ENCODE results near the gene BLVRA.
"Not testable (repeated sequence)": the region's sequence is repeated elsewhere in the genome, so short reads cannot be mapped to it uniquely, and the experiment has no call there.

The BLVRA gene

DNA sequence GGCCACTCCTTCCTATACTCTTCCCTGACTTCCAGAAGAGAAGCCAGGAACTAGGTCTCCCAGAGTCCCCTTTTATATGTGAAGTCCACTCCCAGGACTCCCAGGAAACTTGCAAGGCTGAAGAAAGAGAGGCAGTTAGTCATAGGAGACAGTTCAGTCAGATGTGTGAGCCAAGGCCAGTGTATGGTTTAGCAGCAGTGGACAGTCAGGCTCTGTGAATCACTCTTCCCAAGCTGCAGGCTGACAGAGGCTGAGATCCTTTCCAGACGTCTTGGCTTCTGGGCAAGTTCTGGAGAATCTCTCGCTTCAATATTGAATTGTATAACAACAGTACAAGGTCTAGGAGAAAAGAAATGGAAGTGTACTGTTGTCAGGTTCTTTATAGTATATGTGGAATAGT, 26.9 kb downstream of the BLVRA start:
- H3K27ac ChIP-seq (ENCODE audit: low read depth, low read length) = no peak overlapping the region
- no peak overlapping the region for H3K9ac ChIP-seq (ENCODE audit: low read depth, low read length)

DNA sequence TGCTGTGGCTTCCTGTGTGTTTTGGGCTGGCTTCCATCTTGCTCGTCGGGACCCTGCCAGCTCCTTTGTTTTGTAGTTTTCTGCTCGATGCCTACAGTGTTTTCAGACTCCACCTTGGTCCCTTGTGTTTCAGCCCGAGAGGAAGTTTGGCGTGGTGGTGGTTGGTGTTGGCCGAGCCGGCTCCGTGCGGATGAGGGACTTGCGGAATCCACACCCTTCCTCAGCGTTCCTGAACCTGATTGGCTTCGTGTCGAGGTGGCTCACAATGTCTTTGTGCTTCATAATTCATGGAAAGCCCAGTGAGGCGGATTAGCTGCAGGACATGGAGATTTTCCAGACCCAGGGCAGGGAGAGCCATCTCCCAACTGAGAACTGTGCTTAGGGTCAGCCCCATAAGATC, 29.3 kb downstream of the BLVRA start:
- Histone ChIP-seq H3K4me1 (ENCODE audit: insufficient read depth, low read length) (no peaks in the 10 kb centered on the region), H3K9me3 (ENCODE audit: insufficient read depth, low read depth, low read length) (no peaks in the 10 kb centered on the region), H3K36me3 (ENCODE audit: insufficient read depth, low read length) (no peaks in the 10 kb centered on the region; the same call in 1 of the 2 replicates), H3K9ac (ENCODE audit: low read depth, low read length) (no peak overlapping the region), H3K4me3 (ENCODE audit: low read length) (no peak overlapping the region), H3K27me3 (ENCODE audit: insufficient read depth, low read length) (no peaks in the 10 kb centered on the region), H3K27ac (ENCODE audit: low read depth, low read length) (no peak overlapping the region)
- 90% methylated on average over 14 of the region's 14 CpGs for WGBS

More for the DNA sequence above, 26.9 kb downstream of the BLVRA start:
- Histone ChIP-seq H3K4me1 (ENCODE audit: insufficient read depth, low read length) (no peaks in the 10 kb centered on the region), H3K4me3 (ENCODE audit: low read length) (no peak overlapping the region), H3K36me3 (ENCODE audit: insufficient read depth, low read length) (no peaks in the 10 kb centered on the region), H3K27me3 (ENCODE audit: insufficient read depth, low read length) (no peaks in the 10 kb centered on the region), H3K9me3 (ENCODE audit: insufficient read depth, low read depth, low read length) (no peaks in the 10 kb centered on the region)
- 90% methylated on average over 2 of the region's 2 CpGs for WGBS

DNA sequence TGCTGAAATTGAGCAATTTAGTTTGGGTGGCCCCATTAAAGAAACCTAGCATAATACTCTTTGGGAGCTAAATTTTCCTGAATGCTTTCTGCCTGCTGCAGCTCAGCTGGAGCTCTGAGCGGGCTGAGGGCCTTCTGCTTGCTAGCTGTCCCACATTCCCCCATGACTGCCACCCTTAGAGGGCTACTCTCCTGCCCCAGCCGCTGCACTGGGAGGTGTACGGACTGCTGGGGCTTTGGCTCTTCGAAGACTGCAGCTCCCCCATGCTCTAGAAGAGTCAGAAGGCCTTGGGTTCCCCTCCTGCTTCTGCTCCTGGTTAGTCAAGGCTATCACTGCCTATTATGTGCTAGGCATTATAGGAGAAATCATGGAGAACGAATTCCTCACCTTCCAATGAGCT, 31.5 kb downstream of the BLVRA start:
- Histone ChIP-seq H3K36me3 (ENCODE audit: insufficient read depth, low read length) (no peaks in the 10 kb centered on the region; the same call in 1 of the 2 replicates), H3K4me1 (ENCODE audit: insufficient read depth, low read length) (no peaks in the 10 kb centered on the region), H3K4me3 (ENCODE audit: low read length) (no peak overlapping the region), H3K9me3 (ENCODE audit: insufficient read depth, low read depth, low read length) (no peaks in the 10 kb centered on the region), H3K27ac (ENCODE audit: low read depth, low read length) (no peak overlapping the region), H3K9ac (ENCODE audit: low read depth, low read length) (no peak overlapping the region), H3K27me3 (ENCODE audit: insufficient read depth, low read length) (no peaks in the 10 kb centered on the region)
- 90% methylated on average over 5 of the region's 5 CpGs for WGBS

DNA sequence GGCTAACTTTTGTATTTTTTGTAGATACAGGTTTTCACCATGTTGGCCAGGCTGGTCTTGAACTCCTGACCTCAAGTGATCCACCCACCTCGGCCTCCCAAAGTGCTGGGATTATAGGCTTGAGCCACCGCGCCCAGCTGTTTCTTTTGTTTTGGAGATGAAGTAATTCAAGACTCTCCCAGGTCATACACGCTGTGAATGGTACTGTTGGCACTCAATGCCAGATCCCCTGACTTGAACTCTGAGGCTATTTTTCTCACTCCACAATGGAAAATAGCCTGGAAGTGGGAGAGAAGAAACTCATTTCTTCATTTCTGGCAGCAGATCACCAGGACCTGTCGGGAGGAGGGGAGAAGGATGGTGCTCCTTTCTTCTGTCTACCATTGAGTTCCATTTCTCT, 32.4 kb downstream of the BLVRA start:
- 87% methylated on average over 5 of the region's 5 CpGs for WGBS
- H3K27ac ChIP-seq (ENCODE audit: low read depth, low read length) = no peak overlapping the region

DNA sequence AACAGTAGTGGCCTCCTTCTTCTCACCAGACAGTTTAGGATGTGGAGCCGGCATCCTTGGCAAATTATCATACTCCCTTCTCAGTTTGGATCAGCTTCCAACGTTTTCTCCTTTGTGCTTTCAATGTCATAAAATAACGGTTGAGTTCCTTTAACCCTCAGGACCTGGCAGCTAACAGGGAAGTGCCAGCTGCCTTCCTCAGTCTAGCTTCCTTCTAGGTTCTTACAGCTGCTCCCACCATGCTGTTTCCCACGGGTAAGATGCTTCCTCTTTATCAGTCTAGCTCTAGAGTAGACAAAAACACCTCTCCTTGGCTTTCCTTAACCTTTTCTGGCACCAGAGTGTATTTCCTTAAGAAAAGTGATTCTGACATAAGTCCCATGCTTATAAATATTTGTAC, 33.2 kb downstream of the BLVRA start:
- H3K36me3 ChIP-seq (ENCODE audit: insufficient read depth, low read length) = no peaks in the 10 kb centered on the region; the same call in 1 of the 2 replicates
- H3K27me3 ChIP-seq (ENCODE audit: insufficient read depth, low read length) = no peaks in the 10 kb centered on the region
- no peak overlapping the region for H3K27ac ChIP-seq (ENCODE audit: low read depth, low read length)
- H3K4me1 ChIP-seq (ENCODE audit: insufficient read depth, low read length) = no peaks in the 10 kb centered on the region
- no peak overlapping the region for H3K9ac ChIP-seq (ENCODE audit: low read depth, low read length)
- H3K4me3 ChIP-seq (ENCODE audit: low read length) = no peak overlapping the region
- no peaks in the 10 kb centered on the region for H3K9me3 ChIP-seq (ENCODE audit: insufficient read depth, low read depth, low read length)
- 90% methylated on average over 4 of the region's 4 CpGs for WGBS

More for the DNA sequence above, 32.4 kb downstream of the BLVRA start:
- H3K4me1 ChIP-seq (ENCODE audit: insufficient read depth, low read length) = no peaks in the 10 kb centered on the region
- H3K36me3 ChIP-seq (ENCODE audit: insufficient read depth, low read length) = no peaks in the 10 kb centered on the region; the same call in 1 of the 2 replicates
- no peaks in the 10 kb centered on the region for H3K27me3 ChIP-seq (ENCODE audit: insufficient read depth, low read length)
- no peak overlapping the region for H3K9ac ChIP-seq (ENCODE audit: low read depth, low read length)
- H3K4me3 ChIP-seq (ENCODE audit: low read length) = no peak overlapping the region
- no peaks in the 10 kb centered on the region for H3K9me3 ChIP-seq (ENCODE audit: insufficient read depth, low read depth, low read length)

DNA sequence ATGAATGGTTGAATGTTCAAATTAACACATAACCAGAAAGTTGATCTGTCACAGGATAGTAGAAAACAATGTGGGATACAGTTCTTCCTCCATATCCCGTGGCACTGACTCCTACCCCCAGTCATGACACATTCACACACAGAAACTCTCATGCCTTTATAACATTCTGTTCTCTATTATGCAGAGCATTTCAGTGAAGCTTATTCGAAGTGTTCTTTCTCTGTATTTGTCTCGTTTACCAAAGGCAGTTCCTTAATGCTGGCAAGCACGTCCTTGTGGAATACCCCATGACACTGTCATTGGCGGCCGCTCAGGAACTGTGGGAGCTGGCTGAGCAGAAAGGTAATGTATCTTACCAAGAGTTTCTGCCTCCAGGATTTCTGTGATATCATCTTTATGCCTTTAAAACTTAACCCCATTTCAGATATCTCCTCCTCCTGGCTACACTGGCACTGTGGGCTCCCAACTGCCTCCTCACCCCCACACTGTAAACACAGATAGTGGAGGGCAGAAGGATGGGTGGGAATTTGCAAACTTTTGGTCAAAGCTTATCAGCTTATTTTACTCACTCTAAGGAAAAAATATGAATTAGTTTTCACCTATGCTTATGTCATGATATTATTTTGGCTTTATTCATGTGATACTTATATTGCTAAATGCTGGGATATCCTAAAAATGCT, 34.1 kb downstream of the BLVRA start:
- Histone ChIP-seq H3K4me3 (ENCODE audit: low read length) (no peak overlapping the region), H3K9ac (ENCODE audit: low read depth, low read length) (no peak overlapping the region), H3K27ac (ENCODE audit: low read depth, low read length) (no peak overlapping the region), H3K36me3 (ENCODE audit: insufficient read depth, low read length) (no peaks in the 10 kb centered on the region; the same call in 1 of the 2 replicates), H3K9me3 (ENCODE audit: insufficient read depth, low read depth, low read length) (no peaks in the 10 kb centered on the region), H3K4me1 (ENCODE audit: insufficient read depth, low read length) (no peaks in the 10 kb centered on the region), H3K27me3 (ENCODE audit: insufficient read depth, low read length) (no peaks in the 10 kb centered on the region)
- WGBS = 91% methylated on average over 6 of the region's 6 CpGs

DNA sequence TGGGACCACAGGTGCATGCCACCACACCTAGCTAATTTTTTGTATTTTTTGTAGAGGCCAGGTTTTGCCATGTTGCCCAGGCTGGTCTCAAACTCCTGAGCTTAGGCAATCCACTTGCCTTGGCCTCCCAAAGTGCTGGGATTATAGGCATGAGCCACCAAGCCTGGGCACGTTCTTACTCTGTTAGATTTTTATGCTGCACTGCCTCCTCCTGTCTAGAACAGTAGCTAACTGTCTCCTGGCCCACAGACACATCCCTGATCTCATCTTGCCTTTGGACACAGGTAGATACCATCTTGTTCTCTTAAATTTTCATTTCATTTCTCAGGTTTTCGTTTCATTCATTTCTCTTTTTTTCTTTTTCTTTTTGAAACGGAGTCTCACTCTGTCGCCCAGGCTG, 41.1 kb downstream of the BLVRA start:
- Histone ChIP-seq H3K27ac (ENCODE audit: low read depth, low read length) (no peak overlapping the region), H3K36me3 (ENCODE audit: insufficient read depth, low read length) (peaks cover 13% of the 10 kb centered on the region), H3K4me3 (ENCODE audit: low read length) (no peak overlapping the region), H3K27me3 (ENCODE audit: insufficient read depth, low read length) (no peaks in the 10 kb centered on the region), H3K9me3 (ENCODE audit: insufficient read depth, low read depth, low read length) (no peaks in the 10 kb centered on the region), H3K4me1 (ENCODE audit: insufficient read depth, low read length) (no peaks in the 10 kb centered on the region), H3K9ac (ENCODE audit: low read depth, low read length) (no peak overlapping the region)
- 92% methylated on average over 4 of the region's 4 CpGs for WGBS

DNA sequence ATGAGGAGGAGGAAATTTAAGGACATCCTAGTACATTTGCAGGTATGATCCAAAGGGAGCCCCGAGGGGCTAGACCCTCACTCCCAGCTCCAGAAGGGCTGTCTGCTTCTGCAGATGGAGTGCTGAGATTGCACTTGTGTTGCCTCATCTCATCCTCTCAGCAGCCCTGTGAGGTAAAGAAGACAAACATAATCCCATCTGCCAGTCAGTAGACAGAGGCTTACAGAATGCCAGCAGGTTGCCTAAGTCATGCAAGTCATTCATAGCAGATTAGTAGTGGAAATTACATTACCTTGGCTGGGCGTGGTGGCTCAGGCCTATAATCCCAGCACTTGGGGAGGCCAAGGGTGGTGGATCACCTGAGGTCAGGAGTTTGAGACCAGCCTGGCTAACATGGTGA, 45.4 kb downstream of the BLVRA start:
- Histone ChIP-seq H3K27ac (ENCODE audit: low read depth, low read length) (no peak overlapping the region), H3K4me1 (ENCODE audit: insufficient read depth, low read length) (no peaks in the 10 kb centered on the region), H3K9me3 (ENCODE audit: insufficient read depth, low read depth, low read length) (no peaks in the 10 kb centered on the region), H3K9ac (ENCODE audit: low read depth, low read length) (no peak overlapping the region), H3K36me3 (ENCODE audit: insufficient read depth, low read length) (peaks cover 17% of the 10 kb centered on the region), H3K4me3 (ENCODE audit: low read length) (no peak overlapping the region), H3K27me3 (ENCODE audit: insufficient read depth, low read length) (no peaks in the 10 kb centered on the region)
- 87% methylated on average over 2 of the region's 2 CpGs for WGBS

DNA sequence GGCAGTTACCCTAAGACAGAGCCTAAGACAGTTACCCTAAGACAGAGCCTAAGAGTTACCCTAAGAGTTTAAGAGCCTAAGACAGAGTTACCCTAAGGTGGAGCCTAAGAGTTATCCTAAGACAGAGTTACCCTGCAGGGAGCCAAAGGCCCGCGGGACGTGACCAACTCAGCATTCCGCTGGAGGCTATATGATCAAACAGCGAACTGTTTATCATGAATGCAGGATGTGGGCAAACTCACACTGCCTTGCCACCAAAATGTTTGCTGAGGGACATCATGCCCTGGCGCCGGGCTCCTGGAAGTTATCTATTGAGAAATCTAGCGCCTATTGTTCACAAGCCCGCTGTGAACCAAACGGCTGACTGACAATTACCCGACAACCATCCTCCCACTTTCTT, 49.9 kb downstream of the BLVRA start:
- no peaks in the 10 kb centered on the region for H3K4me1 ChIP-seq (ENCODE audit: insufficient read depth, low read length)
- H3K36me3 ChIP-seq (ENCODE audit: insufficient read depth, low read length) = 0 out of 2 replicates have a peak, but pooled peaks cover 10% of the 10 kb centered on the region
- 92% methylated on average over 11 of the region's 11 CpGs for WGBS
- no peaks in the 10 kb centered on the region for H3K27me3 ChIP-seq (ENCODE audit: insufficient read depth, low read length)
- no peak overlapping the region for H3K4me3 ChIP-seq (ENCODE audit: low read length)
- H3K27ac ChIP-seq (ENCODE audit: low read depth, low read length) = no peak overlapping the region
- peaks cover 4% of the 10 kb centered on the region; the same call in 1 of the 2 replicates for H3K9me3 ChIP-seq (ENCODE audit: insufficient read depth, low read depth, low read length)
- H3K9ac ChIP-seq (ENCODE audit: low read depth, low read length) = no peak overlapping the region

DNA sequence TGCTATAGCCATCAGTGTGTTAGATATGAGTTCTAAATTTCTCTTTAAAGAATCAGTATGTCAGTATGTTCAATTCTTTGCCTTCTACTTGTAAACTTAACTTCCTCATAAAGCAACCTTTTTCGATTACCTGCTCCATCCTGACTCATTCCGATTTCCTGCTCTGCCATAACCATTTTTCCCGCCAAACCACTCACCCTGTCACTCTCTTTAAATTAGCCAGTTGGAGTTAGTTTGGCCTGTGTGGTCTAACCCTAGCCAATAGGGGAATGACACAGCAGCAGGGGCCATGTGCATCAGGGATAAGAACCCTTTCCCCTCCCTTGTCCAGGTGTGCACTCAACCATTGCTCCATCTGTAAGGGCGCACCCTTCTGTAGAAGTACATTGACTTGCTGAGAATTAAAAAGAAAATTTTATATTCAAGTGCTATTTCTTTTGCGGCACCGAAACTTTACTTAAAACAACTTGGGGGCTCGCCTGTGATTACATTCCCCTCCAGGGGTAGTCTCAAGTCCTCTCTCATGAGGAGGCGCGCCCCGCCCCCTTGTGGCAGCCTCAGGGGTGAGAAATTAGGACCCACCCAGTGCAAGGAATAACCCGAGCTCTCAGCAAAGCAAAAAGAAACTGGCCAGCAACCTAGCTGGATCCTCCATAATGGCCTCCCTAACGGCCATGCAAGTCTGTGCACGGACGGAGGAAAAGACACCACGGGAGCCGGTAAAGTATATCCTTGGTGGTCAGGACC, 51.9 kb downstream of the BLVRA start:
- H3K4me1 ChIP-seq (ENCODE audit: insufficient read depth, low read length); H3K27ac ChIP-seq (ENCODE audit: low read depth, low read length); H3K36me3 ChIP-seq (ENCODE audit: insufficient read depth, low read length); H3K27me3 ChIP-seq (ENCODE audit: insufficient read depth, low read length); H3K9ac ChIP-seq (ENCODE audit: low read depth, low read length); H3K9me3 ChIP-seq (ENCODE audit: insufficient read depth, low read depth, low read length); H3K4me3 ChIP-seq (ENCODE audit: low read length): not testable (repeated sequence)
- WGBS = 88% methylated on average over 16 of the region's 16 CpGs

DNA sequence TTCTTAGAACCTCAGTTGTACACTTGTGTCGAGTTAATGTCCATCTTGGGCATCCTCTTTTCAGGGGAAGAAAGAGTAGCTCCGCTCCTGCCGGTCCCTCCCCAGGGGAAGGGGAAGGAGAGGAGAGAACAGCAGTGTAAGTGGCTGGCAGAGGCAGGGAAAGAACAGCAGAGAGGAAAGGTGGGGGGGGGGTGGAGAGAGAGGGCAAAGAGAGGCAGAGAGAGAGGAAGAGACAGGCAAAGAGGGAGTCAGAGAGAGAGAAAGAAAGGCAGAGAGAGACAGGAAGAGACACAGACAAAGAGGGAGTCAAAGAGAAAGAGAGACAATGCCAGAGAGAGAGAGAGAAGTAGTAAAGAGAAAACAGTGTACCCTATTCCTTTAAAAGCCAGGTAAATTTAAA, 56.9 kb downstream of the BLVRA start:
- no peak overlapping the region for H3K27ac ChIP-seq (ENCODE audit: low read depth, low read length)
- H3K9me3 ChIP-seq (ENCODE audit: insufficient read depth, low read depth, low read length) = no peaks in the 10 kb centered on the region
- peaks cover 3% of the 10 kb centered on the region; the same call in 1 of the 2 replicates for H3K27me3 ChIP-seq (ENCODE audit: insufficient read depth, low read length)
- no peaks in the 10 kb centered on the region for H3K36me3 ChIP-seq (ENCODE audit: insufficient read depth, low read length)
- no peak overlapping the region for H3K9ac ChIP-seq (ENCODE audit: low read depth, low read length)
- H3K4me3 ChIP-seq (ENCODE audit: low read length) = 0 out of 2 replicates have a peak overlapping the region, but pooled peaks have one; percentile 32
- H3K4me1 ChIP-seq (ENCODE audit: insufficient read depth, low read length) = peaks cover 19% of the 10 kb centered on the region
- 48% methylated on average over 3 of the region's 3 CpGs for WGBS

Measured in HUES64 (cell line).